Thyroid gland (tissue), 4 donors: ENCODE measurements around the gene KCNK1.

Source experiments
- CTCF ChIP-seq, 6 experiments: fragments of 200-600 bp in 3 of 6; fragments of 450-650 bp in 3 of 6; sonication (generic) in 3 of 6; IDR thresholded peaks; one replicate each; pipeline ENCODE4 v1.5.1; 2016 to 2019; ENCODE audit warnings: antibody characterized with exemption in 6 of 6, mild to moderate bottlenecking in 2 of 6, inconsistent platforms in 1 of 6, moderate library complexity in 1 of 6
- POLR2A ChIP-seq, 2 donors: fragments of 450-650 bp; IDR thresholded peaks; one replicate each; pipeline ENCODE4 v1.6.1; 2017; ENCODE audit warnings: antibody characterized with exemption in 2 of 2, mild to moderate bottlenecking in 2 of 2, moderate library complexity in 1 of 2

- TF ChIP-seq CTCF (IDR thresholded peaks at IDR 0.05) (no peak), POLR2A (IDR thresholded peaks at IDR 0.05) (no peak)
Observed at GRCh38 chr1:233599542-233600073, 14.3 kb upstream of the KCNK1 start.
